Measurements from ENCODE around the gene TRPM5.
"Not testable (repeated sequence)": the region's sequence is repeated elsewhere in the genome, so short reads cannot be mapped to it uniquely, and the experiment has no call there.

TRPM5 gene

GRCh38 chr11:2443881-2444820 lies at the start of gene TRPM5:
Gene TRPM5, minus strand, starts transcription at chr11:2444514. Its CDS starts 21,478 bp downstream, at chr11:2423036.
- no peak for DNase-seq
- in situ Hi-C loops (cut with MboI; ENCODE audit: low pct_unique_long_range_greater_than_20kb, low sequenced_read_pairs) = no loop called here

- DNase-seq = no peak
- in situ Hi-C loops (cut with MboI; ENCODE audit: low pct_unique_long_range_greater_than_20kb, low sequenced_read_pairs) = no loop called here
Observed at GRCh38 chr11:2489083-2489482, 44.8 kb upstream of the TRPM5 start.

- no peak for DNase-seq
- in situ Hi-C loops (cut with MboI; ENCODE audit: low pct_unique_long_range_greater_than_20kb, low sequenced_read_pairs) = no loop called here
Observed at GRCh38 chr11:2488004-2488403, 43.7 kb upstream of the TRPM5 start.

GRCh38 chr11:2484576-2485125 lies 40.3 kb upstream of the TRPM5 start:
- in situ Hi-C loops (cut with MboI; ENCODE audit: low pct_unique_long_range_greater_than_20kb, low sequenced_read_pairs) = no loop called here
- DNase-seq = no peak

- no peak for DNase-seq
- in situ Hi-C loops (cut with MboI; ENCODE audit: low pct_unique_long_range_greater_than_20kb, low sequenced_read_pairs) = no loop called here
Observed at GRCh38 chr11:2483426-2483825, 39.1 kb upstream of the TRPM5 start.

GRCh38 chr11:2482745-2483144 lies 38.4 kb upstream of the TRPM5 start:
- in situ Hi-C loops (cut with MboI; ENCODE audit: low pct_unique_long_range_greater_than_20kb, low sequenced_read_pairs) = no loop called here
- DNase-seq = no peak

- in situ Hi-C loops (cut with MboI; ENCODE audit: low pct_unique_long_range_greater_than_20kb, low sequenced_read_pairs) = no loop called here
- no peak for DNase-seq
Observed at GRCh38 chr11:2482204-2482603, 37.9 kb upstream of the TRPM5 start.

- DNase-seq = no peak
- in situ Hi-C loops (cut with MboI; ENCODE audit: low pct_unique_long_range_greater_than_20kb, low sequenced_read_pairs) = no loop called here
Observed at GRCh38 chr11:2481253-2481652, 36.9 kb upstream of the TRPM5 start.

- DNase-seq = peak; percentile 92
- in situ Hi-C loops (cut with MboI; ENCODE audit: low pct_unique_long_range_greater_than_20kb, low sequenced_read_pairs) = no loop called here
Observed at GRCh38 chr11:2480874-2481220, 36.5 kb upstream of the TRPM5 start.

GRCh38 chr11:2480067-2480873 lies 36.0 kb upstream of the TRPM5 start:
- DNase-seq; in situ Hi-C loops (cut with MboI; ENCODE audit: low pct_unique_long_range_greater_than_20kb, low sequenced_read_pairs): not testable (repeated sequence)

GRCh38 chr11:2477936-2478335 lies 33.6 kb upstream of the TRPM5 start:
- in situ Hi-C loops (cut with MboI; ENCODE audit: low pct_unique_long_range_greater_than_20kb, low sequenced_read_pairs) = no loop called here
- no peak for DNase-seq

GRCh38 chr11:2477254-2477653 lies 32.9 kb upstream of the TRPM5 start:
- no peak for DNase-seq
- in situ Hi-C loops (cut with MboI; ENCODE audit: low pct_unique_long_range_greater_than_20kb, low sequenced_read_pairs) = no loop called here

- DNase-seq = no peak
- in situ Hi-C loops (cut with MboI; ENCODE audit: low pct_unique_long_range_greater_than_20kb, low sequenced_read_pairs) = no loop called here
Observed at GRCh38 chr11:2475136-2475918, 31.0 kb upstream of the TRPM5 start.

GRCh38 chr11:2474059-2474901 lies 30.0 kb upstream of the TRPM5 start:
- in situ Hi-C loops (cut with MboI; ENCODE audit: low pct_unique_long_range_greater_than_20kb, low sequenced_read_pairs) = no loop called here
- DNase-seq = no peak

- DNase-seq = no peak
- in situ Hi-C loops (cut with MboI; ENCODE audit: low pct_unique_long_range_greater_than_20kb, low sequenced_read_pairs) = no loop called here
Observed at GRCh38 chr11:2473361-2474058, 29.2 kb upstream of the TRPM5 start.

- DNase-seq = no peak
- in situ Hi-C loops (cut with MboI; ENCODE audit: low pct_unique_long_range_greater_than_20kb, low sequenced_read_pairs) = no loop called here
Observed at GRCh38 chr11:2472428-2473186, 28.3 kb upstream of the TRPM5 start.

- in situ Hi-C loops (cut with MboI; ENCODE audit: low pct_unique_long_range_greater_than_20kb, low sequenced_read_pairs) = no loop called here
- DNase-seq = no peak
Observed at GRCh38 chr11:2471804-2472096, 27.4 kb upstream of the TRPM5 start.
